ENCODE data around the gene LARGE2.

Gene LARGE2

DNA sequence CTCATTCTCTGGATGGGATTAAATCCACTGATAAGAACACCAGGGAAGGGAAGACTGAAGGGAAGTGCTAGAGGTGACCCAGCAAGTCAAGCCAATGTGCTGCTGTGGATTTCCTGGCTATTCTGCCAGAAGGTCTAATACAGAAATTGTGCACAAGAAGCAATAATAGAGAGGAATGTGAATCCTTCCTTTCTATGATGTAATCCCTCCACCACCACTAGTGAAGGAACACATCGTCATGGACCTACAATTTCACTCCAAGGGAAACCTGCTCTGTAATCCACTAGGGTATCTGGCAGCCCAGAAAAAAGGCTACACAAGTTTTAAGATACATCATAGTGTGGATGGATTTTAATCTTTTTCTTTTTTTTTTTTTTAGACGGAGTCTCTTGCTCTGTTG is 17.4 kb downstream of the LARGE2 start:
- H3K4me1 ChIP-seq (ENCODE audit: control insufficient read depth, insufficient read depth, low read length) = no peaks in the 10 kb centered on the region
- no peak overlapping the region for H3K27ac ChIP-seq (ENCODE audit: low read depth, low read length)
- peaks cover 6% of the 10 kb centered on the region for H3K36me3 ChIP-seq (ENCODE audit: control insufficient read depth, insufficient read depth, low read length)
- H3K4me3 ChIP-seq (ENCODE audit: low read length) = no peak overlapping the region
- H3K9ac ChIP-seq (ENCODE audit: low read length) = no peak overlapping the region
- H3K27me3 ChIP-seq (ENCODE audit: control insufficient read depth, insufficient read depth, low read length) = no peaks in the 10 kb centered on the region

DNA sequence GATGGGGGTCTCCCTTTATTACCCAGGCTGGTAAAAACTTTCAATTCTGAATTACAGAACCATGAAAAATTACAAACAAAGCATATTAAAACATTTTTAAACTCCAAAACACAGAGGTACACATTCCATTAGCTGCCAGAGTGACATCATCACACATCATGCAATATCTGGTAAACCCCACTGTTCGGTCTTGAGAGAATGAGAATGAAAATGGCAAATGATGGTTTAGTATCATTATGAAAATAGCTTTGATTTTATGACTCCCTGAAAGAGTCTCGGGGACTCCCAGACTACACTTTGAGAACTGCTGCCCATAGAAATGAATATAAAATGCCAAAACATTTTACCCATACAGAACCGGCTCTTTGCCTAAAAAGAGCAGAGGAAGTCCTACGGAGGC is 18.8 kb downstream of the LARGE2 start:
- Histone ChIP-seq H3K9ac (ENCODE audit: low read length) (no peak overlapping the region), H3K4me3 (ENCODE audit: low read length) (no peak overlapping the region), H3K36me3 (ENCODE audit: control insufficient read depth, insufficient read depth, low read length) (peaks cover 7% of the 10 kb centered on the region), H3K27ac (ENCODE audit: low read depth, low read length) (no peak overlapping the region), H3K27me3 (ENCODE audit: control insufficient read depth, insufficient read depth, low read length) (no peaks in the 10 kb centered on the region), H3K4me1 (ENCODE audit: control insufficient read depth, insufficient read depth, low read length) (peaks cover 2% of the 10 kb centered on the region)

DNA sequence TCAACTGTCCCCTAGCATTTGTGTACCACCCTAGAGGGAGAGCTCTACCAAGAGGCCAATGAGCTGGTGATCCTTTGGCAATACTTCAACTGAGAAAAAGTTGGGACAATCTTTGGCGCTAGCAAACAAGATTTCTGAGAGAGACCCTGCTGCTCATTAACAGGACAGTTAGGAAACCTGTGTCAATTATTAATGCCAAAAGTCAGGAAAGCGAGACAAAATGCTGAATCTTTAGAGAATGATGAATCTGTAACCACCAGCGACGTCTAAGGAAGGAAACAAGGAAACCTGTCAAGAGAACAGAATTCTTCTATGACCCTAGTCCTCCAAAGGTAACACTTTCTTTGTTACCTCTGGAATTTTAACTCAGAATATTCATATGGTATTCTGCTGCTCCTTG is 19.9 kb downstream of the LARGE2 start:
- Histone ChIP-seq H3K36me3 (ENCODE audit: control insufficient read depth, insufficient read depth, low read length) (peaks cover 10% of the 10 kb centered on the region), H3K9ac (ENCODE audit: low read length) (no peak overlapping the region), H3K4me3 (ENCODE audit: low read length) (no peak overlapping the region), H3K27ac (ENCODE audit: low read depth, low read length) (no peak overlapping the region), H3K27me3 (ENCODE audit: control insufficient read depth, insufficient read depth, low read length) (no peaks in the 10 kb centered on the region), H3K4me1 (ENCODE audit: control insufficient read depth, insufficient read depth, low read length) (peaks cover 2% of the 10 kb centered on the region)

DNA sequence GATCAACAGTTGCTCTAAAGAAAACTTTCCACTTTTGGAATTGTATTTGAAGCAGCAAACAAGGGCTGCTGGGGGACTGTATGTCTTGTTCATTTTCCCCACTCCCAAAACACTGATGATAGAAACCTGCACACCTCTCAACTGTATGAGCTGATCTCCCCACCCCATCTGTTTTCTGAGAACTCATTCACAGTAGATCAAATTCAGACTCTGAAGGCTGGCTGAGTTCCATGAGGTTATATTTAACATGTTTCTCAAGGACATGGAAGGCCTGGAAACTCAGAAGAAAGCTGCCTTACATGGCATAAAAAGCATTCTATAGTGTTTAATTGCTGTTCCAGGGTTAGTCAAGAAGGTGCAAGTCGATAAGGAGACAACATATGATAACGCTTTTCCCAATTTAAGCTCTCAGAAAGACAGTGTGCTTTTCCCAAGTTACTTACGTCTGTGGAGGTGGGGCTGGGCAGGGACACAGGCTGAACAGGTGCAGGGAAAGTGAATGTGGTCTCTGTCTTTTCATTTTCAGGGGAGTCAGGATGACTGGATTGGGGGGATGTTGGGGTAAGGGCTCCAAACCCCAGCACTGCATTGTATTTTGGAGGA is 23.0 kb downstream of the LARGE2 start:
- peaks cover 2% of the 10 kb centered on the region for H3K4me1 ChIP-seq (ENCODE audit: control insufficient read depth, insufficient read depth, low read length)
- H3K4me3 ChIP-seq (ENCODE audit: low read length) = no peak overlapping the region
- H3K27me3 ChIP-seq (ENCODE audit: control insufficient read depth, insufficient read depth, low read length) = no peaks in the 10 kb centered on the region
- no peak overlapping the region for H3K9ac ChIP-seq (ENCODE audit: low read length)
- H3K27ac ChIP-seq (ENCODE audit: low read depth, low read length) = no peak overlapping the region
- peaks cover 19% of the 10 kb centered on the region for H3K36me3 ChIP-seq (ENCODE audit: control insufficient read depth, insufficient read depth, low read length)

DNA sequence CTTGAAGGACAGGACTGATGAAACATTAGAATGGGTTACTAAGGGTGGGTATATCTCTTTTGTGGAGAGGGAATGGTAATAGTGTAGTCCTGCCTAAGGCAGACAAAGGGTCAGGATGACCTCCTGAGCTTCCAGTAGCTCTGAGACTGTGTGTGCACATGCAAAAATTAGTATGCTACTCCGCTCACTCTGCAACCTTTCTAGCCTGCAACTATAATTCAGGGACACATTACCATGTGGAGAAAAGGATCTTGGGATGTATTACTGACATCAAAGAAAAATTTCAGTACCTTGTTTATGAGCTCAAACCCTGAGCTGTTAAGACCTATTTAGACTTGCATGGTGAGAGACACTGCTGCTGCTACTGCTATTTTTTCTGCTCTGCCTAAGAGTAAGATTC is 25.4 kb downstream of the LARGE2 start:
- Histone ChIP-seq H3K27me3 (ENCODE audit: control insufficient read depth, insufficient read depth, low read length) (no peaks in the 10 kb centered on the region), H3K36me3 (ENCODE audit: control insufficient read depth, insufficient read depth, low read length) (peaks cover 19% of the 10 kb centered on the region), H3K9ac (ENCODE audit: low read length) (no peak overlapping the region), H3K27ac (ENCODE audit: low read depth, low read length) (no peak overlapping the region), H3K4me3 (ENCODE audit: low read length) (no peak overlapping the region), H3K4me1 (ENCODE audit: control insufficient read depth, insufficient read depth, low read length) (peaks cover 2% of the 10 kb centered on the region)

DNA sequence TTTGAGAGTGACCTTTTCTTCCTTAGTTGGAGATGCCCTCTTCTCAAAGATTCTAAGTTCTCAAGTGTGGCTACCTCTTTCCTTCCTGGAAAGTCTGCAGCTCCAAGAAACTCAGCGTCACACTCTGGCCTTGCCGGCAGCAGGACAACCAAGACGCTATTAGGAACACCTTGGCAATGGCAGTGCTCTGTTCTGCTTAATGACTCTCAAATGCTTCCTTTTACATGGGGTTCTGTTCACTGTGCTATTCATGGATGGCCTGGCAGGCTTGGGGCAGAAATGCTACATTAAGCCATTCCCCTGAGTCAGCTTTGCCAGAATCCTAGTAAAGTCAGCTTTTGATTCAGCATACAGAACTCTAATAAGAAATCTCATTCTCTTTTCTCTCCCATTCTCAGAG is 25.9 kb downstream of the LARGE2 start:
- Histone ChIP-seq H3K4me3 (ENCODE audit: low read length) (no peak overlapping the region), H3K27ac (ENCODE audit: low read depth, low read length) (no peak overlapping the region), H3K36me3 (ENCODE audit: control insufficient read depth, insufficient read depth, low read length) (peaks cover 19% of the 10 kb centered on the region), H3K4me1 (ENCODE audit: control insufficient read depth, insufficient read depth, low read length) (peaks cover 2% of the 10 kb centered on the region), H3K9ac (ENCODE audit: low read length) (no peak overlapping the region), H3K27me3 (ENCODE audit: control insufficient read depth, insufficient read depth, low read length) (no peaks in the 10 kb centered on the region)

DNA sequence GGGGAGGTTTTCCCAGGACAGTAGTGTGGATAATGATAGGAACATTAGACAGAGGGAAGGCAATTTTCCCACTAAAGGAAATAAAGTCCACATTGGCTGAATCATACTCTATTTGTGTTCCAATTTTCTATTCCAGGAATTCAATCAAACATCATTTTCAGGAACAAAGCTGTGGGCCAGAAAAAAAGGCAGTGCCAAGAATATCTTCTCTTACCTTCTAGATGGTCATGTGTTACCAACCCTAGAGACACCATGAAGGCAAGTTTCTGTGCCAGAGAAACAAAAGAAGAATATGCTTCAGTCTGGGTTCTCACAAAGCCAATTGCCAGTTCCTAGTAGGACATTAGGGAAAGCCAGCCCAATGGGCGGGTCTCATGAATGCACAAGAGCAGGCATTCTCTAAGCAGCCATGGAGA is 27.5 kb downstream of the LARGE2 start:
- H3K36me3 ChIP-seq (ENCODE audit: control insufficient read depth, insufficient read depth, low read length) = peaks cover 19% of the 10 kb centered on the region
- H3K4me1 ChIP-seq (ENCODE audit: control insufficient read depth, insufficient read depth, low read length) = peaks cover 2% of the 10 kb centered on the region
- no peaks in the 10 kb centered on the region for H3K27me3 ChIP-seq (ENCODE audit: control insufficient read depth, insufficient read depth, low read length)
- H3K27ac ChIP-seq (ENCODE audit: low read depth, low read length) = no peak overlapping the region
- no peak overlapping the region for H3K4me3 ChIP-seq (ENCODE audit: low read length)
- H3K9ac ChIP-seq (ENCODE audit: low read length) = no peak overlapping the region

DNA sequence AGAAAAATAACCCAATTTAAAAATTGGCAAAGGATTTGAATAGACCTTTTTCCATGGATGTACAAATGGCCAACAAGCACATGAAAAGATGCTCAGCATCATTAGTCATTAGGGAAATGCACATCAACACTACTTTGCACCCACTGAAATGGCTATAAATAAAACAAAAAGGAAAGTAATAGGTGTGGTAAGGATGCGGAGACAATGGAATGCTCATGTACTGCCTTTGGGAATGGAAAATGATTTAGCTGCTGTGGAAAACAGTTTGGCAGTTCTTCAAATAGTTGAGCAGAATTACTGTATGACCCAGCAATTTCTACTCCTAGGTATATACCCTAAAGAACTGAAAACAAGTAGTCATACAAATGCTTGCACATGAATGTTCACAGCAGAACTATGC is 37.4 kb downstream of the LARGE2 start:
- Histone ChIP-seq H3K27ac (ENCODE audit: low read depth, low read length) (no peak overlapping the region), H3K9ac (ENCODE audit: low read length) (no peak overlapping the region), H3K4me1 (ENCODE audit: control insufficient read depth, insufficient read depth, low read length) (no peaks in the 10 kb centered on the region), H3K4me3 (ENCODE audit: low read length) (no peak overlapping the region), H3K27me3 (ENCODE audit: control insufficient read depth, insufficient read depth, low read length) (no peaks in the 10 kb centered on the region), H3K36me3 (ENCODE audit: control insufficient read depth, insufficient read depth, low read length) (no peaks in the 10 kb centered on the region)

DNA sequence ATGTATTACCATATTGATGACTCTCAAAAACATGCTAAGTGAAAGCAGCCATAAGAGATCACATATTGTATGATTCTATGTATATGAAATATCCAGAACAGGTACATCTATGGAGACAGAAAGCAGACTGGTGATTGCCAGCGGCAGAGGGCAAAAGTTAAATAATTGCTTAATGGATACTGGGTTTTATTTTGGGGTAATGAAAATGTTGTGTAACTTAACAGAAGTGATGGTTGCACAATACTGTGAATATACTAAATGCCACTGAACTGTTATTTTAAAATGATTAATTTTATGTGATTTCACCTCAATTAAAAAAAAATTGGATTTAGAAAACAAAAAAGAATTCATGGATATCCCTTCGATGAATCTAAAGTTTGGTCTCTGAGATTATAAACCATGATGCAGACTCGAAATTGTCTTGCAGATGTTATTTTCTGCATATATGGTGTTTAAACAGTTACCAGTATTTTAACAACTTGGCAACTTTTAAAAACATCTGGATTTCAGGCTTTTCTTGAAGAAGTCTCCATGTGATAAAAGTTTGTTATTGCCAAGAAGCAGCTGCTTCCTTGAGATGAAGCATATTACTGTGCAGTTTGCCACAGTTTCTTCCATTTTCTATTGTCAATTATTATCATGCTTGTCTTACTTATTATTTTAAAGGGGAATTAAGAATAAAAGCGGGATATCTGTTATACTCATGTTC is 38.1 kb downstream of the LARGE2 start:
- H3K27ac ChIP-seq (ENCODE audit: low read depth, low read length) = no peak overlapping the region
- H3K27me3 ChIP-seq (ENCODE audit: control insufficient read depth, insufficient read depth, low read length) = no peaks in the 10 kb centered on the region
- no peaks in the 10 kb centered on the region for H3K4me1 ChIP-seq (ENCODE audit: control insufficient read depth, insufficient read depth, low read length)
- H3K9ac ChIP-seq (ENCODE audit: low read length) = no peak overlapping the region
- no peak overlapping the region for H3K4me3 ChIP-seq (ENCODE audit: low read length)
- H3K36me3 ChIP-seq (ENCODE audit: control insufficient read depth, insufficient read depth, low read length) = peaks cover 5% of the 10 kb centered on the region

DNA sequence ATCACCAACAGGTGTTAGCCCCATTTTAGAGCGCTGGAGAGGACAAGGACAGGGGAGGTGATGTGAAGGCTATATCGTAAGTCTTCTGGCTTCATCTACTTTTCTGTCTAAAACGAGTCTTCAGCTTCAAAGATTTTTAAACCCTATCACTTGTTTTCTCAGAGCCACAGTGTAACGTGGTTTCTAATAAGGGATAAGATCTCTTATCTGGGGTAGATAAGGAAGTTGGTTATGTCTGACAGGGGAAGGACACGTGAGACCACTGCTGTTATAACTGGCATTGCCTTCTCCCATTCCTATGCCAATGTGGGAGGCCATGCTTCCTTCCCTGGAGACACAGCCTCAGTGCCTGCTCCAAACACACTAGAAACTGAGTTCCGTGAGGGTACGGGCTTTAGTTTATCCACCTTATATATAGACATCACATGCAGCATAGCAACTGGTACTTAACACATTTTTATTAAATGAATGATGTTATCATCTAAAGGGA is 39.3 kb downstream of the LARGE2 start:
- no peak overlapping the region for H3K9ac ChIP-seq (ENCODE audit: low read length)

DNA sequence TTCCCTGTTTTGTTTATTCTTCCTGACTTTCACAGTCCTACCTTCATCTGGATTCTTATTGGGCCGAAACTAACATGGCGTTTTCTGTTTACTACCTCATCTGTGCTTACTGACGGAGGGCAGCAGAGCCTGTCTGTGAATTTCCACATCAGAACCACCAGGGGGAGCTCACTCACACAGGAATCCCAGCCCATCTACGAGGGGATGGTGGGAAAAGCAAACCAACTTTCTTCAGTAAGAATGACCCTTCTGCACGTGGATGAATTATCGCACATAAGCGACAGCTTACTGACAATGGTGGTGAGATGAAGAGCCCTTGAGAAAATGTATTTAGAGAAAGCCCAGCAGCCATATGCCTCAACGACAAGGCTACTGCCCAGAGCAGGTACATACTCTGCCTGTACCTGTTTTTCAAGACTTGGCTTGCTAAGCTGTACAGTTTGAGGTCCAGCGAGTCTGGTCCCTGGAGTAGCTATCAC is 42.5 kb downstream of the LARGE2 start:
- peaks cover 13% of the 10 kb centered on the region for H3K36me3 ChIP-seq (ENCODE audit: control insufficient read depth, insufficient read depth, low read length)
- no peak overlapping the region for H3K9ac ChIP-seq (ENCODE audit: low read length)
- H3K4me3 ChIP-seq (ENCODE audit: low read length) = no peak overlapping the region
- no peaks in the 10 kb centered on the region for H3K27me3 ChIP-seq (ENCODE audit: control insufficient read depth, insufficient read depth, low read length)
- H3K4me1 ChIP-seq (ENCODE audit: control insufficient read depth, insufficient read depth, low read length) = no peaks in the 10 kb centered on the region
- H3K27ac ChIP-seq (ENCODE audit: low read depth, low read length) = no peak overlapping the region

More for the DNA sequence above, 39.3 kb downstream of the LARGE2 start:
- Histone ChIP-seq H3K36me3 (ENCODE audit: control insufficient read depth, insufficient read depth, low read length) (peaks cover 9% of the 10 kb centered on the region), H3K4me1 (ENCODE audit: control insufficient read depth, insufficient read depth, low read length) (no peaks in the 10 kb centered on the region), H3K27ac (ENCODE audit: low read depth, low read length) (no peak overlapping the region), H3K4me3 (ENCODE audit: low read length) (no peak overlapping the region), H3K27me3 (ENCODE audit: control insufficient read depth, insufficient read depth, low read length) (no peaks in the 10 kb centered on the region)

DNA sequence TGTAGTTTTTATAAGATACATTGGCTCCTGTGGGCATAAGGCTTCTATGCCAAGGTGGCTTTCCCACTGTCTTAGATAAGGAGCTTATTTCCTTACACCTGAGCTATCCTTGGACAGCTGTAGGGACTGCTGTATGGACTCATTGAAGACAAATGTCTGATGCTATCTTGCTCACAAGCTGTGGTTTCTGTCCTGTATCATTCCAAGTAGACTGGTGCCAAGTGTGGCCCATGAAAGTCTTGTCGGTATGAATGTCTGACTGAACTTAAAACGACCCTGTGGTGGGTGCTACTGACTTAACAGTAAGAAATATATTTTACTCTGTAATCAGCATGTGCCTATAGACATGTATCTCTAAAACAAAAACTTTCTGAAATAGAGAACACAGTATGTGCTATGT is 45.0 kb downstream of the LARGE2 start:
- H3K9ac ChIP-seq (ENCODE audit: low read length) = no peak overlapping the region
- H3K27me3 ChIP-seq (ENCODE audit: control insufficient read depth, insufficient read depth, low read length) = no peaks in the 10 kb centered on the region
- peaks cover 18% of the 10 kb centered on the region for H3K36me3 ChIP-seq (ENCODE audit: control insufficient read depth, insufficient read depth, low read length)
- H3K4me3 ChIP-seq (ENCODE audit: low read length) = no peak overlapping the region
- H3K4me1 ChIP-seq (ENCODE audit: control insufficient read depth, insufficient read depth, low read length) = no peaks in the 10 kb centered on the region
- no peak overlapping the region for H3K27ac ChIP-seq (ENCODE audit: low read depth, low read length)

DNA sequence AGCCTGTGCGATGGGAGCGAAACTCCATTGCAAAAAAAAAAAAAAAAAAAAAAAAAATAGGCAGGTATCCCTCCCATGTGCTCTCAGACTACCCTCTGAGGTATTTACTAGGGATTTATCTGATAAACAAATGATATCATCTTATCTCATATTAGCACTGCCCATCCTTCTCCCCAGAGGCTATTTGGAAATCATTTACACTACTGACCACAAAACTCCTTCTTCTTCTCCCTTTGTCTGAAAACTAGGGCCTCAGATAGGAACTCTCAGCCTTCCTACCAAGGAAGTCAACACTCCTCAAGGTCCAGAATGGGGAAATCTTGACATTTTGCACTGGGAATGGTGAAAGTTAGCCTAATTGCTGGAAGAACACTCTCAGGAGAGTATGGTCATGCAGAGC is 46.4 kb downstream of the LARGE2 start:
- Histone ChIP-seq H3K27me3 (ENCODE audit: control insufficient read depth, insufficient read depth, low read length) (no peaks in the 10 kb centered on the region), H3K9ac (ENCODE audit: low read length) (no peak overlapping the region), H3K27ac (ENCODE audit: low read depth, low read length) (no peak overlapping the region), H3K4me1 (ENCODE audit: control insufficient read depth, insufficient read depth, low read length) (no peaks in the 10 kb centered on the region), H3K4me3 (ENCODE audit: low read length) (no peak overlapping the region), H3K36me3 (ENCODE audit: control insufficient read depth, insufficient read depth, low read length) (peaks cover 18% of the 10 kb centered on the region)
